ENCODE results near the gene SMIM45.

Gene SMIM45

GRCh38 chr22:41906822-41907221 is 45.1 kb upstream of the SMIM45 start:
- no peak overlapping the region for H3K4ac ChIP-seq (ENCODE audit: low read depth, low read length)
- no peak overlapping the region for H2BK15ac ChIP-seq (ENCODE audit: low read depth, low read length)
- no peak overlapping the region for H3K4me2 ChIP-seq (ENCODE audit: insufficient read depth, insufficient read length, low read length)
- H3K27me3 ChIP-seq (ENCODE audit: insufficient read depth, low read length) = peaks cover 14% of the 10 kb centered on the region; the same call in 1 of the 2 replicates
- no CpG with 5 or more reads among the region's 5 CpGs for WGBS (ENCODE audit: extremely low coverage, insufficient read length, low lambda C conversion rate)
- no peaks in the 10 kb centered on the region for H4K20me1 ChIP-seq (ENCODE audit: control insufficient read depth, insufficient read depth, insufficient read length)
- TF ChIP-seq CTCF (conservative IDR thresholded peaks at IDR 0.05) = no peak
- H3K9ac ChIP-seq (ENCODE audit: extremely low read depth, insufficient read length, low read length) = no peak overlapping the region
- H3K27ac Mint-ChIP-seq = no peak overlapping the region
- H3K4me3 Mint-ChIP-seq = no peak overlapping the region; a peak in 1 of 5 replicates
- no peak overlapping the region for H4K8ac ChIP-seq (replicated peaks; ENCODE audit: insufficient read length, low read depth, low read length)
- H3K9me3 ChIP-seq (ENCODE audit: control insufficient read depth, low read depth, low read length) = no peaks in the 10 kb centered on the region
- no peak overlapping the region for H2BK12ac ChIP-seq (ENCODE audit: insufficient read length, low read depth, low read length)
- no peak overlapping the region for H4K91ac ChIP-seq (ENCODE audit: insufficient read length, low read depth, low read length)
- no peak overlapping the region for H3K14ac ChIP-seq (ENCODE audit: insufficient read depth, low read length)
- DNase-seq = peak; percentile 18
- H2BK120ac ChIP-seq (ENCODE audit: low read depth, low read length, poor library complexity, severe bottlenecking) = no peak overlapping the region
- no peak overlapping the region for H3K27ac ChIP-seq (ENCODE audit: insufficient read length, low read depth, low read length)
- no peaks in the 10 kb centered on the region for H3K4me1 ChIP-seq (ENCODE audit: insufficient read depth, low read length)
- no peak overlapping the region for H3K18ac ChIP-seq (ENCODE audit: insufficient read length, low read depth, low read length)
- peaks cover 9 to 17% of the 10 kb centered on the region in 2 experiments for H3K4me1 Mint-ChIP-seq
- no peak overlapping the region for H4K5ac ChIP-seq (ENCODE audit: insufficient read length, low read depth, low read length)
- H2BK20ac ChIP-seq (ENCODE audit: low read depth, low read length, poor library complexity, severe bottlenecking) = no peak overlapping the region
- H2BK5ac ChIP-seq (ENCODE audit: insufficient read length, low read length) = no peak overlapping the region
- peaks cover 32% of the 10 kb centered on the region for H3K27me3 Mint-ChIP-seq (ENCODE audit: low read depth)
- no peaks in the 10 kb centered on the region for H3K79me1 ChIP-seq (ENCODE audit: insufficient read depth, low read depth, low read length, poor library complexity, severe bottlenecking)
- peaks cover 16 to 48% (median 34%) of the 10 kb centered on the region in 3 experiments for H3K36me3 Mint-ChIP-seq (ENCODE audit: insufficient read depth in 1 of 3, low read depth in 3 of 3)
- no peak overlapping the region for H2AFZ ChIP-seq (ENCODE audit: low read length)
- H3K79me2 ChIP-seq (ENCODE audit: insufficient read depth, low read length) = no peaks in the 10 kb centered on the region
- no peak overlapping the region for H3K56ac ChIP-seq (ENCODE audit: insufficient read length, low read depth, low read length)
- H3K23me2 ChIP-seq (ENCODE audit: insufficient read length, low read depth, low read length, poor library complexity, severe bottlenecking) = no peaks in the 10 kb centered on the region
- no peak overlapping the region for H2AK5ac ChIP-seq (ENCODE audit: insufficient read length, low read length)
- no peak overlapping the region for H3T11ph ChIP-seq (ENCODE audit: low read length)
- H3K9me3 Mint-ChIP-seq = no peaks in the 10 kb centered on the region; a peak in 1 of 5 replicates
- H3K23ac ChIP-seq (ENCODE audit: insufficient read length, low read depth, low read length) = no peak overlapping the region
